DOHH2 (cell line): ENCODE data around the gene OR10G8.

Experiments used
- H3F3A ChIP-seq: fragments of 200-600 bp; sonication (generic), shearing (Covaris generic); 2 replicates; pipeline ENCODE4 v1.6.0; 2016; ENCODE audit warnings: antibody characterized with exemption, mild to moderate bottlenecking; ENCODE audit not compliant: control insufficient read depth, insufficient read depth
- H3K27ac ChIP-seq: fragments of 200-600 bp; sonication (generic); 2 replicates; pipeline ENCODE4 v1.5.1; 2014; ENCODE audit warnings: low read depth, mild to moderate bottlenecking, low read length, moderate library complexity
- H3K27me3 ChIP-seq: fragments of 200-600 bp; sonication (generic); 2 replicates; pipeline ENCODE4 v1.6.1; 2014; ENCODE audit warnings: mild to moderate bottlenecking, low read length, mixed read lengths; ENCODE audit not compliant: control insufficient read depth
- H3K36me3 ChIP-seq: fragments of 200-600 bp; sonication (generic); 2 replicates; pipeline ENCODE4 v1.6.1; 2014; ENCODE audit warnings: mild to moderate bottlenecking, low read length, moderate library complexity, mixed read lengths; ENCODE audit not compliant: control insufficient read depth
- H3K4me1 ChIP-seq: fragments of 200-600 bp; sonication (generic); 2 replicates; pipeline ENCODE4 v1.6.1; 2014; ENCODE audit warnings: mild to moderate bottlenecking, low read length, mixed read lengths; ENCODE audit not compliant: control insufficient read depth
- H3K4me2 ChIP-seq: fragments of 200-600 bp; sonication (generic); 2 replicates; pipeline ENCODE4 v1.6.0; 2014; ENCODE audit warnings: mild to moderate bottlenecking, low read length, moderate library complexity
- H3K4me3 ChIP-seq: fragments of 200-600 bp; sonication (generic); 2 replicates; pipeline ENCODE4 v1.5.1; 2014; ENCODE audit warnings: mild to moderate bottlenecking, low read length, mixed read lengths
- H3K79me2 ChIP-seq: fragments of 200-600 bp; sonication (generic); 2 replicates; pipeline ENCODE4 v1.6.1; 2014; ENCODE audit warnings: mild to moderate bottlenecking, low read length, mixed read lengths; ENCODE audit not compliant: control insufficient read depth
- H3K9me2 ChIP-seq: fragments of 200-600 bp; sonication (generic); replicated peaks from 2 replicates; pipeline ENCODE4 v1.6.1; 2014; ENCODE audit warnings: mild to moderate bottlenecking, low read length, mixed read lengths; ENCODE audit not compliant: control insufficient read depth
- H3K9me3 ChIP-seq: fragments of 200-600 bp; sonication (generic); 2 replicates; pipeline ENCODE4 v1.6.1; 2014; ENCODE audit warnings: antibody characterized with exemption, low read length, mixed read lengths; ENCODE audit not compliant: control insufficient read depth, insufficient read depth
- H4K20me1 ChIP-seq: fragments of 200-600 bp; sonication (generic); 2 replicates; pipeline ENCODE4 v1.6.0; 2014; ENCODE audit warnings: low read depth, mild to moderate bottlenecking, antibody characterized with exemption, low read length, moderate library complexity; ENCODE audit not compliant: control insufficient read depth, insufficient read depth
- CTCF ChIP-seq: fragments of 200-600 bp; sonication (generic); IDR thresholded peaks from one replicate; pipeline ENCODE4 v1.5.1; 2014; ENCODE audit warnings: antibody characterized with exemption, mild to moderate bottlenecking, low read depth, low read length; ENCODE audit not compliant: poor library complexity, severe bottlenecking
- EZH2phosphoT487 ChIP-seq: fragments of 200-600 bp; sonication (generic); IDR thresholded peaks from 2 replicates; pipeline ENCODE4 v1.6.1; 2017; ENCODE audit warnings: borderline replicate concordance, mild to moderate bottlenecking, antibody characterized with exemption, low read length, moderate library complexity, mixed read lengths

Gene OR10G8

GRCh38 chr11:124039557-124039956 lies 13.0 kb downstream of the OR10G8 start:
- Histone ChIP-seq H3K36me3 (no peaks in the 10 kb centered on the region), H3K4me3 (no peak overlapping the region), H3K27ac (no peak overlapping the region), H3K9me2 (no peaks in the 10 kb centered on the region), H3K27me3 (no peaks in the 10 kb centered on the region), H4K20me1 (no peaks in the 10 kb centered on the region), H3K4me2 (no peak overlapping the region), H3F3A (no peaks in the 10 kb centered on the region), H3K79me2 (no peaks in the 10 kb centered on the region), H3K9me3 (no peaks in the 10 kb centered on the region), H3K4me1 (no peaks in the 10 kb centered on the region)
- TF ChIP-seq CTCF (no peak), EZH2phosphoT487 (no peak)

- Histone ChIP-seq H3K27me3 (no peaks in the 10 kb centered on the region), H3F3A (no peaks in the 10 kb centered on the region), H3K4me3 (no peak within 1 kb of the TSS), H4K20me1 (no peaks in the 10 kb centered on the region), H3K4me1 (no peaks in the 10 kb centered on the region), H3K36me3 (no peaks in the 10 kb centered on the region), H3K4me2 (no peak within 1 kb of the TSS), H3K27ac (no peak within 1 kb of the TSS), H3K79me2 (no peaks in the 10 kb centered on the region), H3K9me3 (no peaks in the 10 kb centered on the region), H3K9me2 (no peaks in the 10 kb centered on the region)
- no peak for TF ChIP-seq EZH2phosphoT487
- TF ChIP-seq CTCF: no peak
These were observed 14.7 kb downstream of the OR10G8 start, which contains the start of gene OR10G7 for GRCh38 chr11:124041254-124041653. TSS of gene OR10G7 (minus strand) at chr11:124041325. CDS start at chr11:124039001, 2,324 bp downstream.

GRCh38 chr11:124043420-124043819 lies 16.8 kb downstream of the OR10G8 start:
- Histone ChIP-seq H3F3A (no peaks in the 10 kb centered on the region), H3K9me2 (no peaks in the 10 kb centered on the region), H3K4me2 (no peak overlapping the region), H3K4me3 (no peak overlapping the region), H3K27ac (no peak overlapping the region), H3K36me3 (no peaks in the 10 kb centered on the region), H3K9me3 (no peaks in the 10 kb centered on the region), H3K27me3 (no peaks in the 10 kb centered on the region), H3K79me2 (no peaks in the 10 kb centered on the region), H4K20me1 (no peaks in the 10 kb centered on the region), H3K4me1 (no peaks in the 10 kb centered on the region)
- TF ChIP-seq EZH2phosphoT487: no peak
- no peak for TF ChIP-seq CTCF
